ENCODE measurements around the gene LILRA6. TPM values are rescaled to one million over a fixed set of nuclear protein-coding genes. Genes with fewer than 3 reads are reported as not detected.

The LILRA6 gene
- total and polyA plus RNA-seq, 2 of the 8 experiments (the other 6 are each of a cell fraction or from before 2014, with no cell fraction given) = not detected

DNA sequence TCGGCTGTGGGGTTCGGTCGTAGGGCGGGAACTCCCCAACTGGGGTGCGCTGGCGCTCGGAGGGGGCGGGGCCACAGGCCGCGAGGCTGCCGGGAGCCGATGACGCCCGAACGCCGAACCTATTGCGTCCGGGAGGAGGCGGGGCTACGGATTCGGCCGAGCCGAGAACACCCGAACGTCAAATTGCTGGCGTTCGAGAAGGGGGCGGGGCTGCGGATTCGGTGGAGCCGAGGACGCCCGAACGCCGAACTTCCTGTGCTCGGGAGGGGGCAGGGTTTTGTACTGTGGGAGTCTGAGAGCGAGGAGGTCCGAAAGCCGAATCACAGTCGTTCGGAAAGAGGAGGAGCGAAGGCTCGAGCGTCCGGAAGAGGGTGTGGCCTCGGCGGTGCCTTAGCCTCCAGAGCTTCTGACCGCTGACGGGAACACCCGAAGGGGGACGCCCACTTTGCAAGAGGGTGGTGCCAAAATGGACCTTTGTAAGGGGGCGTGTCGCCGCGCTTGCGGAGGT is 52.0 kb downstream of the LILRA6 start:
- CTCF ChIA-PET (ENCODE audit: partially characterized antibody) = interaction anchor here (0.7 to 1.4 kb wide), 2 partner anchors 11 kb away, joined by 3 read pairs; no protein-coding TSS in a partner anchor
- peak; percentile 68 for TF ChIP-seq SAP30 (IDR thresholded peaks at IDR 0.05; ENCODE audit: insufficient read depth, insufficient replicate concordance, low read length)

More for the DNA sequence above, 52.0 kb downstream of the LILRA6 start:
- peak overlapping the region; percentile 99; the same call in 1 of the 2 replicates for H3K18ac ChIP-seq (ENCODE audit: extremely low read depth, low read length)
- H4K5ac ChIP-seq (ENCODE audit: insufficient read length, low read depth, low read length) = peak overlapping the region; percentile 97
- peak overlapping the region; percentile 100 for H2BK5ac ChIP-seq (ENCODE audit: low read depth, low read length)
- peak overlapping the region; percentile 100; the same call in 1 of the 2 replicates for H2BK12ac ChIP-seq (ENCODE audit: low read depth, low read length)
- H2BK120ac ChIP-seq (replicated peaks; ENCODE audit: low read depth, low read length) = no peak overlapping the region
- H2BK15ac ChIP-seq (ENCODE audit: low read length) = no peak overlapping the region
- peaks cover 13% of the 10 kb centered on the region for H3K79me1 ChIP-seq (ENCODE audit: low read depth, low read length)
- H3K23ac ChIP-seq (ENCODE audit: insufficient read length) = no peak overlapping the region
- H4K20me1 ChIP-seq (replicated peaks in 1 of 2; ENCODE audit: control insufficient read depth in 1 of 2, insufficient read depth in 2 of 2, low read length in 2 of 2) = peaks cover 0 to 7% of the 10 kb centered on the region in 2 experiments
- H3K27ac ChIP-seq (ENCODE audit: low read depth, low read length) = peak overlapping the region; percentile 99
- H3K4me3 ChIP-seq (ENCODE audit: extremely low read depth in 1 of 4, insufficient read depth in 2 of 4, low read depth in 3 of 4, low read length in 4 of 4) = peak overlapping the region; percentile 62 to 91 (median 75)
- peak overlapping the region; percentile 67 to 99 (median 93) for H3K9ac ChIP-seq (replicated peaks in 1 of 4; ENCODE audit: extremely low read depth in 1 of 4, low read depth in 3 of 4, low read length in 3 of 4)
- H3K27me3 ChIP-seq (replicated peaks in 1 of 4; ENCODE audit: control insufficient read depth in 3 of 4, extremely low read depth in 1 of 4, insufficient read depth in 3 of 4, low read length in 3 of 4) = no peaks in the 10 kb centered on the region
- H4K8ac ChIP-seq (ENCODE audit: extremely low read depth, insufficient read depth, low read length) = peak overlapping the region; percentile 99
- H2BK20ac ChIP-seq (ENCODE audit: low read length) = no peak overlapping the region
- H3K4me2 ChIP-seq (ENCODE audit: insufficient read depth in 1 of 2, low read depth in 2 of 2, low read length in 2 of 2) = peak overlapping the region; percentile 77 to 97
- no peaks in the 10 kb centered on the region for H3K9me3 ChIP-seq (ENCODE audit: insufficient read depth in 2 of 2, low read depth in 1 of 2, low read length in 1 of 2)
- peak; percentile 99 for DNase-seq (ENCODE audit: low read depth in 1 of 2, low spot score in 2 of 2)
- no peak overlapping the region for H2AK5ac ChIP-seq (ENCODE audit: low read depth, low read length)
- H2AFZ ChIP-seq (ENCODE audit: low read length) = peak overlapping the region; percentile 34; the same call in 1 of the 2 replicates
- H4K91ac ChIP-seq (replicated peaks; ENCODE audit: insufficient read length, low read length) = peak overlapping the region; percentile 98
- H3K79me2 ChIP-seq (ENCODE audit: control insufficient read depth in 1 of 2, insufficient read depth in 2 of 2, low read length in 2 of 2) = peaks cover 3 to 32% of the 10 kb centered on the region in 2 experiments; a peak in 3 of 4 replicates
- POLR2A ChIA-PET (ENCODE audit: partially characterized antibody) = interaction anchor here (1.0 to 28.7 kb wide), 7 partner anchors 11 to 76 kb away, joined by 3 to 909 read pairs (median 7); partner anchors contain the start of genes CNOT3, PRPF31, RPS9 and TFPT
- peaks cover 4 to 21% (median 7%) of the 10 kb centered on the region in 4 experiments; a peak in 7 of 8 replicates for H3K36me3 ChIP-seq (ENCODE audit: control insufficient read depth in 2 of 4, insufficient read depth in 4 of 4, low read length in 3 of 4)
- peak overlapping the region; percentile 99 for H3K56ac ChIP-seq (replicated peaks; ENCODE audit: insufficient read length, low read depth, low read length)
- peak overlapping the region; percentile 99 for H3K4ac ChIP-seq (replicated peaks; ENCODE audit: insufficient read length, low read depth, low read length)
- H3K23me2 ChIP-seq (ENCODE audit: low read depth, low read length) = peaks cover 11% of the 10 kb centered on the region
- peak; percentile 32 for FAIRE-seq
- 1% methylated on average over 30 of the region's 56 CpGs; no CpG with 5 or more reads in 1 of the 2 experiments for WGBS, 2 experiments (ENCODE audit: extremely low coverage in 1 of 2, insufficient coverage in 1 of 2, insufficient read length in 1 of 2, insufficient replicate concordance in 2 of 2, low coverage in 1 of 2, low lambda C conversion rate in 2 of 2, missing lambda C conversion rate in 1 of 2)
- H3K4me1 ChIP-seq (replicated peaks in 1 of 4; ENCODE audit: control insufficient read depth in 3 of 4, insufficient read depth in 4 of 4, low read length in 3 of 4) = peaks cover 3 to 12% (median 7%) of the 10 kb centered on the region in 4 experiments; a peak in 5 of 7 replicates
- H3K14ac ChIP-seq (ENCODE audit: insufficient read length) = peak overlapping the region; percentile 87
